ENCODE data around the gene MRPS14. TPM values are rescaled to one million over a fixed set of nuclear protein-coding genes. Genes with fewer than 3 reads are reported as not detected.

MRPS14 gene
- total RNA-seq, 1 donor, result 17.7 TPM

DNA sequence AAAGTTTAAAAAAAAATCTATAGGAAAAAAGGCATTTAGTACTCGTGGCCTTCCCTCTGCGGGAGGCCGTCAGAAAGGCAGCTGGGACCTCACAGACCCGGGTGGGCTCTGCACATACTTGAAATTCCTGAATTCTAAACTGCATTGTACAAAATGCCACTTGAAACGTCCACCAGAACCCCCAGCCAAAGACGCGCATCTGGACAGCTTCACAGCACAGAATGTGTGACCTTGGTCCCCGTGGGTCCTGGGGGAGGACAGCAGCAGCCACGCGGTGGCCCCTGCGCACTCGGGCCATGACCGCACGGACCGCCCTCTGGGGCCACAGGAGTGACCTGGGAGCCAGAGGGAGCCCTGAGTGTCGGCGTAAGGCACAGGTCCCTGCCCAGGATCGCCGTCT, 20.6 kb upstream of the MRPS14 start:
- Histone ChIP-seq H3K4me1 (ENCODE audit: insufficient read depth, low read length) (no peaks in the 10 kb centered on the region), H3K79me2 (ENCODE audit: insufficient read depth, low read length) (no peaks in the 10 kb centered on the region), H3K4me2 (ENCODE audit: insufficient read depth, low read length) (no peak overlapping the region), H3K36me3 (ENCODE audit: insufficient read depth, low read length) (no peaks in the 10 kb centered on the region), H3K4me3 (ENCODE audit: insufficient read depth, low read length) (no peak overlapping the region), H2AFZ (ENCODE audit: low read length) (no peak overlapping the region), H3K27ac (ENCODE audit: low read depth, low read length) (no peak overlapping the region), H4K20me1 (ENCODE audit: insufficient read depth, low read length) (no peaks in the 10 kb centered on the region), H3K9me3 (ENCODE audit: low read depth, low read length) (no peaks in the 10 kb centered on the region), H3K27me3 (ENCODE audit: insufficient read depth, low read length) (no peaks in the 10 kb centered on the region)
- no peak for DNase-seq (ENCODE audit: insufficient read length, low spot score, missing footprints)
- TF ChIP-seq, protein P1, sequence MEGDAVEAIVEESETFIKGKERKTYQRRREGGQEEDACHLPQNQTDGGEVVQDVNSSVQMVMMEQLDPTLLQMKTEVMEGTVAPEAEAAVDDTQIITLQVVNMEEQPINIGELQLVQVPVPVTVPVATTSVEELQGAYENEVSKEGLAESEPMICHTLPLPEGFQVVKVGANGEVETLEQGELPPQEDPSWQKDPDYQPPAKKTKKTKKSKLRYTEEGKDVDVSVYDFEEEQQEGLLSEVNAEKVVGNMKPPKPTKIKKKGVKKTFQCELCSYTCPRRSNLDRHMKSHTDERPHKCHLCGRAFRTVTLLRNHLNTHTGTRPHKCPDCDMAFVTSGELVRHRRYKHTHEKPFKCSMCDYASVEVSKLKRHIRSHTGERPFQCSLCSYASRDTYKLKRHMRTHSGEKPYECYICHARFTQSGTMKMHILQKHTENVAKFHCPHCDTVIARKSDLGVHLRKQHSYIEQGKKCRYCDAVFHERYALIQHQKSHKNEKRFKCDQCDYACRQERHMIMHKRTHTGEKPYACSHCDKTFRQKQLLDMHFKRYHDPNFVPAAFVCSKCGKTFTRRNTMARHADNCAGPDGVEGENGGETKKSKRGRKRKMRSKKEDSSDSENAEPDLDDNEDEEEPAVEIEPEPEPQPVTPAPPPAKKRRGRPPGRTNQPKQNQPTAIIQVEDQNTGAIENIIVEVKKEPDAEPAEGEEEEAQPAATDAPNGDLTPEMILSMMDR (IDR thresholded peaks at IDR 0.05; ENCODE audit: extremely low read depth, low read depth, low read length), result no peak

DNA sequence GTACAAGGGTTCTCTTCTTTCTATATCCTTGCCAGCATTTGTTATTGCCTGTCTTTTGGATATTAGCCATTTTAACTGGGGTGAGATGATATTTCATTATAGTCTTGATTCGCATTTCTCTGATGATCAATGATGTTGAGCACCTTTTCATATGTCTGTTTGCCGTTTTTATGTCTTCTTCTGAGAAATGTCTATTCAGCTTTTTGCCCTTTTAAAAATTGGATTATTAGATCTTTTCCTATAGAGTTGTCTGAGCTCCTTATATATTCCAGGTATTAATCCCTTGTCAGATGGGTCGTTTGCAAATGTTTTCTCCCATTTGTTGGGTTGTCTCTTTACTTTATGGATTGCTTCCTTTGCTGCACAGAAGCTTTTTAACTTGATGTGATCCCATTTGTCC, 19.4 kb upstream of the MRPS14 start:
- Histone ChIP-seq H3K27me3 (ENCODE audit: insufficient read depth, low read length) (no peaks in the 10 kb centered on the region), H3K36me3 (ENCODE audit: insufficient read depth, low read length) (no peaks in the 10 kb centered on the region), H3K9me3 (ENCODE audit: low read depth, low read length) (no peaks in the 10 kb centered on the region), H3K4me1 (ENCODE audit: insufficient read depth, low read length) (no peaks in the 10 kb centered on the region), H3K4me2 (ENCODE audit: insufficient read depth, low read length) (no peak overlapping the region), H3K4me3 (ENCODE audit: insufficient read depth, low read length) (no peak overlapping the region), H4K20me1 (ENCODE audit: insufficient read depth, low read length) (no peaks in the 10 kb centered on the region), H3K79me2 (ENCODE audit: insufficient read depth, low read length) (no peaks in the 10 kb centered on the region), H2AFZ (ENCODE audit: low read length) (no peak overlapping the region), H3K27ac (ENCODE audit: low read depth, low read length) (no peak overlapping the region)
- DNase-seq (ENCODE audit: insufficient read length, low spot score, missing footprints), result no peak
- TF ChIP-seq, protein P1 (IDR thresholded peaks at IDR 0.05; ENCODE audit: extremely low read depth, low read depth, low read length), result no peak

DNA sequence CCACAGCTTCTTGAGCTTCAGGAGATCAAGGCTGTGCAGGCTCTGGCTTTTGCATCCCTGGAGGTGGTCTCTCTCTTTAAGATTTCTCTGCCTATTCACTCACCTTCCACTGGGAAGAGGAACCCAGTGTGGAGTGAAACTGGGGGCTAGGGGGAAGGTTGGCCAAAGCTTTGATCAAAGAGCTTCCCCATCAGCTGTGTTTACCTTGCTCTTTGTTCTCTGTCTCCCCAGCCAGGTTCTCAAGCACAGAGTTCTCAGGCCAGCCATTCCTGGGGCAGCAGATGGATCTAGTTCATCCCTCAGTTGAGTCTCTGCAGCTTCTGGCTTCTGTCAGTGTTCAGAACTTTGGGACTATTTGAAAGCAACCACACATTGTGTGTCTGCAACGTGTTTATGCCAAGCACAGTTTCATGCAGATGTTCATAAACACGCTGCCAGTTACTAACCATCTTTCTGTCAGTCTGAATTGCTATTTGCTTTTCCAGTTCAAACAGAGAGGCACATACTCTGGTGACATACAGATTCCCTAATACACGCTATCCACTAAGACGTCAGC, 17.2 kb upstream of the MRPS14 start:
- Histone ChIP-seq H2AFZ (ENCODE audit: low read length) (no peak overlapping the region), H3K4me2 (ENCODE audit: insufficient read depth, low read length) (no peak overlapping the region), H3K4me1 (ENCODE audit: insufficient read depth, low read length) (no peaks in the 10 kb centered on the region), H3K36me3 (ENCODE audit: insufficient read depth, low read length) (no peaks in the 10 kb centered on the region), H3K9me3 (ENCODE audit: low read depth, low read length) (no peaks in the 10 kb centered on the region), H3K27me3 (ENCODE audit: insufficient read depth, low read length) (no peaks in the 10 kb centered on the region), H3K27ac (ENCODE audit: low read depth, low read length) (no peak overlapping the region), H3K79me2 (ENCODE audit: insufficient read depth, low read length) (no peaks in the 10 kb centered on the region), H3K4me3 (ENCODE audit: insufficient read depth, low read length) (no peak overlapping the region), H4K20me1 (ENCODE audit: insufficient read depth, low read length) (no peaks in the 10 kb centered on the region)
- no peak for DNase-seq (ENCODE audit: insufficient read length, low spot score, missing footprints)
- TF ChIP-seq, protein P1 (IDR thresholded peaks at IDR 0.05; ENCODE audit: extremely low read depth, low read depth, low read length), result no peak

DNA sequence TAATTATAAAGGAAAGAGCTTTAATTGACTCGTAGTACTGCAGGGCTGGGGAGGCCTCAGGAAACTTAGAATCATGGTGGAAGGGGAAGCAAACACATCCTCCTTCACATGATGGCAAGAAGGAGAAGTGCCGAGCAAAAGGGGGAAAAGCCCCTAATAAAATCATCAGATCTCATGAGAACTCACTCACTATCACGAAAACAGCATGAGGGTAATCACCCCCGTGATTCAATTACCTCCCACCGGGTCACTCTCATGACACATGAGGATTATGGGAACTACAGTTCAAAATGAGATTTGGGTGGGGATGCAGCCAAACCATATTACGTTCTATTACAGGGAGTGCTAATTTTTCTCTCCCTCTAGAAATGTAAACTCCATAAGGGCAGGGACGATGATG, 14.2 kb upstream of the MRPS14 start:
- Histone ChIP-seq H3K27me3 (ENCODE audit: insufficient read depth, low read length) (no peaks in the 10 kb centered on the region), H4K20me1 (ENCODE audit: insufficient read depth, low read length) (no peaks in the 10 kb centered on the region), H3K9me3 (ENCODE audit: low read depth, low read length) (no peaks in the 10 kb centered on the region), H2AFZ (ENCODE audit: low read length) (no peak overlapping the region), H3K27ac (ENCODE audit: low read depth, low read length) (no peak overlapping the region), H3K4me3 (ENCODE audit: insufficient read depth, low read length) (no peak overlapping the region), H3K79me2 (ENCODE audit: insufficient read depth, low read length) (no peaks in the 10 kb centered on the region), H3K36me3 (ENCODE audit: insufficient read depth, low read length) (no peaks in the 10 kb centered on the region), H3K4me2 (ENCODE audit: insufficient read depth, low read length) (no peak overlapping the region), H3K4me1 (ENCODE audit: insufficient read depth, low read length) (no peaks in the 10 kb centered on the region)
- TF ChIP-seq, protein P1 (IDR thresholded peaks at IDR 0.05; ENCODE audit: extremely low read depth, low read depth, low read length), result no peak
- DNase-seq (ENCODE audit: insufficient read length, low spot score, missing footprints), result no peak
